ENCODE data around the gene CYB5D1.

DNA sequence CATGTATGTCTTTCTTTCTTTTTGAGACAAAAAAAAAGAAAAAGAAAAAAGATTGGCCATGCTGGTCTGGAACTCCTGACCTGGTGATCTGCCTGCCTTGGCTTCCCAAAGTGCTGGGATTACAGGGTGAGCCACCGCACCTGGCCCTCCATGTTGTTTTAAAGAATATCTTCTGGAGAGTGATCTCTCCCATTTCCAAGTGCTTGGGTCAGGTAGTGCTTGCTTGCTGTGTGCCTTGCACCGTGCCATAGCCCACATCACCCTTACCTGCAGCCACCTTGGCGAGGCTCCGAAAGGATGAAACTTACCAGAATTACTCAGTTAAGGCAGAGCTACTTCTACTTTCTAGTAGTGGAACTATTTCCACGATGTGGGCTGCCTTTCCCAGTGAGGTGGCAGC is 42.8 kb upstream of the CYB5D1 start:
- TF ChIP-seq GATA2 (IDR thresholded peaks at IDR 0.05; ENCODE audit: low read depth, low read length): no peak
- TF ChIP-seq GATA3 (IDR thresholded peaks at IDR 0.05; ENCODE audit: low read depth, low read length): no peak

Measured in SH-SY5Y (cell line).